Activated CD4-positive, alpha-beta memory T cell treated with anti-CD3 and anti-CD28 coated beads for 36 hours (primary cell): ENCODE data around the gene CD6. TPM values are rescaled to one million over a fixed set of nuclear protein-coding genes. Genes with fewer than 3 reads are reported as not detected.

Source experiments
- CTCF ChIA-PET: fragments of 350-600 bp; sonication (Branson Sonifier 250); formaldehyde crosslinking; loops from one replicate; lab custom pipeline; 2021; ENCODE audit warnings: antibody characterized with exemption, inconsistent platforms; lab: Charles Lee
- POLR2A ChIA-PET: fragments of 350-600 bp; sonication (Branson Sonifier 250); formaldehyde crosslinking; loops from one replicate; lab custom pipeline; 2021; ENCODE audit warnings: antibody characterized with exemption; lab: Charles Lee
- DNase-seq: peaks from one replicate; pipeline ENCODE4 v3.0.0-alpha.2; 2020
- H3K27ac Mint-ChIP-seq: one replicate; pipeline ENCODE4 v1.8.0; 2021; ENCODE audit warnings: mixed read lengths
- H3K27me3 Mint-ChIP-seq: one replicate; pipeline ENCODE4 v1.8.0; 2021; ENCODE audit warnings: mixed read lengths
- H3K36me3 Mint-ChIP-seq: one replicate; pipeline ENCODE4 v1.8.0; 2021; ENCODE audit warnings: mixed read lengths
- H3K4me1 Mint-ChIP-seq: one replicate; pipeline ENCODE4 v1.8.0; 2021; ENCODE audit warnings: low read depth, mixed read lengths
- H3K4me3 Mint-ChIP-seq: one replicate; pipeline ENCODE4 v1.8.0; 2021; ENCODE audit warnings: mild to moderate bottlenecking, mixed read lengths
- H3K9me3 Mint-ChIP-seq: one replicate; pipeline ENCODE4 v1.8.0; 2021; ENCODE audit warnings: mixed read lengths
- intact Hi-C: fragments of 100-400 bp; cut with micrococcal nuclease; formaldehyde crosslinking; loops from one replicate; pipeline ENCODE4 v1.15.1; 2023
- total RNA-seq, 2 experiments: library from RNA; stranded (reverse); gene quantifications; one replicate each; pipeline ENCODE4 v1.2.3, GENCODE V29; 2021

Gene CD6
- total RNA-seq, 2 experiments from 2014 or later: 271 to 279 TPM

DNA sequence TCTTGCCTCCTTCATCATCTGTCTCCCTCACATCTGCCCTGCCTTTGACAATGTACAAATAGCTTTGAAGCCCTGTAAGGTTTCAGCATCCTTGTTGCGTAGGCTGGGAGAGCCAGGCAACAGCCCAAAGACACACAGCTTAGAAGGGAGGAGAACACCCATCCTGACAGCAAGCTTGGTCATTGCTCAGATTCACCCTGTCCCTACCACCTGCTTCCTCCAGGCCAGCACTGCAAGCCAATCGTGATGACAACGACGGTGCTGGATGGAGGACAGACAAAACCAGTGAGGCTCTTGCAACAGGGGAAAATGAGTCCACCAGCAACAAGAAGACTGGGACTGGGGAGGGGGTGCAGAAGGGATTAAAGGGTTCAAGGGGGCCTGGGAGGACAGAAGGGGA is 97.9 kb downstream of the CD6 start:
- H3K36me3 Mint-ChIP-seq: peaks cover 77% of the 10 kb centered on the region
- intact Hi-C loops: no loop called here
- no peaks in the 10 kb centered on the region for H3K27me3 Mint-ChIP-seq
- peak overlapping the region; percentile 94 for H3K27ac Mint-ChIP-seq
- no peak overlapping the region for H3K4me3 Mint-ChIP-seq
- no peaks in the 10 kb centered on the region for H3K9me3 Mint-ChIP-seq
- CTCF ChIA-PET: interaction anchor here (0.7 kb wide), 1 partner anchor 51 kb away, joined by 3 read pairs; no protein-coding TSS in a partner anchor
- H3K4me1 Mint-ChIP-seq: peaks cover 91% of the 10 kb centered on the region
- POLR2A ChIA-PET: interaction anchor here (1.2 to 5.1 kb wide), 3 partner anchors 9 to 22 kb away, joined by 4 to 26 read pairs (median 12); no protein-coding TSS in a partner anchor
- DNase-seq: peak; percentile 11

Other genes with a start within 250 kb of the CD6 start
- gene MS4A18, start 247.0 kb upstream of the CD6 start, total RNA-seq: not detected
- gene MS4A15, start 214.8 kb upstream of the CD6 start, total RNA-seq: not detected
- gene MS4A10, start 186.3 kb upstream of the CD6 start, total RNA-seq: not detected
- 10 to 100 TPM; 40.6 to 42.1 TPM for gene CCDC86, start 129.6 kb upstream of the CD6 start, total RNA-seq
- gene PTGDR2, start 115.7 kb upstream of the CD6 start, total RNA-seq: under 1 TPM; 0.33 to 0.36 TPM
- gene ZP1, start 104.1 kb upstream of the CD6 start, total RNA-seq: not detected
- gene PRPF19, start 65.1 kb upstream of the CD6 start, total RNA-seq: 100 to 1,000 TPM; 127 to 139 TPM
- gene TMEM109, start 57.5 kb upstream of the CD6 start, total RNA-seq: 100 to 1,000 TPM; 101 to 106 TPM
- gene TMEM132A, start 47.2 kb upstream of the CD6 start, total RNA-seq: 1 to 10 TPM; 3.3 to 5.7 TPM
- gene SLC15A3, start 19.5 kb upstream of the CD6 start, total RNA-seq: 1 to 10 TPM; 1.3 to 1.8 TPM
- gene CD5, start 130.8 kb downstream of the CD6 start, total RNA-seq: 100 to 1,000 TPM; 302 to 306 TPM
- 1 to 10 TPM; 9.0 TPM for gene VPS37C, start 189.7 kb downstream of the CD6 start, total RNA-seq
- gene PGA3, start 231.8 kb downstream of the CD6 start, total RNA-seq: not detected